GM12878 (cell line): ENCODE measurements around the gene PGLYRP4. TPM values are rescaled to one million over a fixed set of nuclear protein-coding genes. Genes with fewer than 3 reads are reported as not detected.

ENCODE experiments used
- ATAC-seq: fragments of 200-7000 bp; cut with Tn5 transposase; 3 replicates; pipeline ENCODE4 v1.9.1; 2020; ENCODE audit warnings: mild to moderate bottlenecking, moderate library complexity
- BruUV-seq: library from RNA; stranded (reverse); fragments of 400-500 nt; replicated peaks from 2 replicates; lab custom pipeline; 2021; lab: Mats Ljungman, UMichigan
- CTCF ChIA-PET: fragments of 300-600 bp; sonication (Branson Sonifier 250); formaldehyde crosslinking; extraction: SDS; loops from one replicate; lab custom pipeline; 2021; ENCODE audit warnings: inconsistent platforms; lab: Yijun Ruan, JAX
- POLR2A ChIA-PET: fragments of 350-600 bp; formaldehyde crosslinking; extraction: SDS; loops from one replicate; lab custom pipeline; 2021; ENCODE audit warnings: inconsistent platforms; lab: Charles Lee
- RAD21 ChIA-PET: fragments of 300-600 bp; sonication (Branson Sonifier 250); formaldehyde crosslinking; loops from one replicate; lab custom pipeline; 2023; ENCODE audit warnings: antibody characterized with exemption; ENCODE audit not compliant: unreplicated experiment; lab: Charles Lee
- SMC1A ChIA-PET: fragments of 300-600 bp; sonication (Branson Sonifier 250); formaldehyde crosslinking; loops from one replicate; lab custom pipeline; 2023; ENCODE audit not compliant: unreplicated experiment, uncharacterized antibody; lab: Charles Lee
- DNase-seq: peaks from one replicate; pipeline ENCODE4 v3.0.0-alpha.2; 2011; ENCODE audit warnings: low read depth, low spot score
- FAIRE-seq: peaks from 3 replicates; lab custom pipeline; 2011; peaks lifted over from hg19 to GRCh38; lab: Jason Lieb, UNC
- H2AFZ ChIP-seq: 2 replicates; pipeline ENCODE4 v1.6.0; 2011; ENCODE audit warnings: low read depth, low read length, control low read depth; ENCODE audit not compliant: control insufficient read depth
- H3K27ac ChIP-seq: 2 replicates; pipeline ENCODE4 v1.5.1; 2011; ENCODE audit warnings: control low read depth; ENCODE audit not compliant: control insufficient read depth, insufficient read depth
- H3K27me3 ChIP-seq, 2 experiments: replicated peaks in 1 of 2; 2 replicates each; pipeline versions ENCODE4 v1.6.0 to v1.6.1; 2011; ENCODE audit warnings: low read length in 1 of 2; ENCODE audit not compliant: control insufficient read depth in 2 of 2, insufficient read depth in 2 of 2
- H3K36me3 ChIP-seq, 2 experiments: 2 replicates each; pipeline ENCODE4 v1.5.1; 2011; ENCODE audit warnings: low read length in 1 of 2; ENCODE audit not compliant: control insufficient read depth in 2 of 2, insufficient read depth in 2 of 2
- H3K4me1 ChIP-seq: 2 replicates; pipeline ENCODE4 v1.6.1; 2011; ENCODE audit warnings: mild to moderate bottlenecking, low read length, moderate library complexity, mixed read lengths; ENCODE audit not compliant: control insufficient read depth, insufficient read depth
- H3K4me2 ChIP-seq: 2 replicates; pipeline ENCODE4 v1.6.0; 2011; ENCODE audit warnings: control low read depth; ENCODE audit not compliant: control insufficient read depth, insufficient read depth
- H3K4me3 ChIP-seq: fragments of 200-600 bp; sonication (generic); 2 replicates; pipeline ENCODE4 v1.5.1; 2016
- H3K79me2 ChIP-seq: 2 replicates; pipeline ENCODE4 v1.6.0; 2011; ENCODE audit warnings: low read length; ENCODE audit not compliant: control insufficient read depth, insufficient read depth
- H3K9ac ChIP-seq: 2 replicates; pipeline ENCODE4 v1.8.0; 2011; ENCODE audit warnings: low read length, control low read depth, mixed read lengths; ENCODE audit not compliant: control insufficient read depth, insufficient read depth
- H3K9me3 ChIP-seq: replicated peaks from 3 replicates; pipeline ENCODE4 v1.5.1; 2011; ENCODE audit warnings: mild to moderate bottlenecking, low read length; ENCODE audit not compliant: control insufficient read depth, insufficient read depth
- H4K20me1 ChIP-seq: 2 replicates; pipeline ENCODE4 v1.6.0; 2011; ENCODE audit not compliant: control insufficient read depth, insufficient read depth
- BACH1 ChIP-seq: fragments of 450-650 bp; IDR thresholded peaks from 2 replicates; pipeline ENCODE4 v1.6.1; 2017; ENCODE audit warnings: mild to moderate bottlenecking, borderline replicate concordance
- DPF2 ChIP-seq: fragments of 450-650 bp; IDR thresholded peaks from 2 replicates; pipeline ENCODE4 v1.6.1; 2017; ENCODE audit warnings: mild to moderate bottlenecking
- EED ChIP-seq: sonication (generic); IDR thresholded peaks from 2 replicates; pipeline ENCODE4 v1.6.1; 2016; ENCODE audit warnings: antibody characterized with exemption, low read depth
- EP300 ChIP-seq, 2 experiments: fragments of 150-350 bp in 1 of 2; IDR thresholded peaks; 2 replicates each; pipeline ENCODE4 v1.6.1; 2011 to 2012; ENCODE audit warnings: low read depth in 2 of 2, low read length in 2 of 2, borderline replicate concordance in 1 of 2, improper control_type of control experiment in 1 of 2, inconsistent platforms in 1 of 2; ENCODE audit not compliant: control insufficient read depth in 1 of 2
- FOXK2 ChIP-seq: fragments of 450-650 bp; IDR thresholded peaks from 2 replicates; pipeline ENCODE4 v1.6.1; 2017; ENCODE audit warnings: mild to moderate bottlenecking, moderate library complexity
- FOXM1 ChIP-seq: IDR thresholded peaks from 2 replicates; pipeline ENCODE4 v1.6.1; 2012; ENCODE audit warnings: low read depth, mild to moderate bottlenecking, inconsistent platforms, low read length, moderate library complexity
- GATAD2B ChIP-seq: fragments of 450-650 bp; conservative IDR thresholded peaks from 2 replicates; pipeline ENCODE4 v1.6.1; 2017; ENCODE audit warnings: low read depth, mild to moderate bottlenecking, moderate library complexity
- HDAC2 ChIP-seq: fragments of 200-600 bp; sonication (generic); IDR thresholded peaks from 2 replicates; pipeline ENCODE4 v1.6.1; 2017
- JUND ChIP-seq: IDR thresholded peaks from 2 replicates; pipeline ENCODE4 v1.6.1; 2012; ENCODE audit warnings: low read depth, mild to moderate bottlenecking, low read length, improper control_type of control experiment, moderate library complexity
- MEF2A ChIP-seq: IDR thresholded peaks from 2 replicates; pipeline ENCODE4 v1.6.1; 2011; ENCODE audit warnings: low read depth, mild to moderate bottlenecking, low read length, moderate library complexity; ENCODE audit not compliant: insufficient read depth
- MEF2B ChIP-seq: fragments of 450-650 bp; IDR thresholded peaks from 2 replicates; pipeline ENCODE4 v1.6.1; 2018; ENCODE audit warnings: mild to moderate bottlenecking, moderate library complexity; ENCODE audit not compliant: partially characterized antibody, poor library complexity, severe bottlenecking
- PBX3 ChIP-seq: IDR thresholded peaks from 2 replicates; pipeline ENCODE4 v1.6.1; 2011; ENCODE audit warnings: mild to moderate bottlenecking, low read depth, low read length, moderate library complexity; ENCODE audit not compliant: insufficient replicate concordance
- RBBP5 ChIP-seq: fragments of 200-600 bp; sonication (generic); conservative IDR thresholded peaks from 2 replicates; pipeline ENCODE4 v1.6.1; 2016
- RUNX3 ChIP-seq: IDR thresholded peaks from 2 replicates; pipeline ENCODE4 v1.6.1; 2012; ENCODE audit warnings: low read length, inconsistent platforms
- STAT1 ChIP-seq: fragments of 450-650 bp; conservative IDR thresholded peaks from 2 replicates; pipeline ENCODE4 v1.6.1; 2014; ENCODE audit warnings: antibody characterized with exemption, mild to moderate bottlenecking
- ZNF207 ChIP-seq: fragments of 450-650 bp; IDR thresholded peaks from 2 replicates; pipeline ENCODE4 v1.6.1; 2014; ENCODE audit warnings: antibody characterized with exemption, mild to moderate bottlenecking, borderline replicate concordance
- ZNF622 ChIP-seq: fragments of 450-650 bp; IDR thresholded peaks from 2 replicates; pipeline ENCODE4 v1.6.1; 2017; ENCODE audit warnings: mild to moderate bottlenecking, inconsistent platforms
- ZZZ3 ChIP-seq: IDR thresholded peaks from 2 replicates; pipeline ENCODE4 v1.6.1; 2011; ENCODE audit warnings: low read depth; ENCODE audit not compliant: control insufficient read depth, insufficient read length
- WGBS: methylation state at CpG from one replicate; pipeline ENCODE4 v1.1.6; 2016; ENCODE audit warnings: low lambda C conversion rate; ENCODE audit not compliant: insufficient replicate concordance, insufficient coverage; ENCODE audit errors: missing lambda C conversion rate; 5-methylcytosine and 5-hydroxymethylcytosine counted together
- in situ Hi-C: fragments of 300-500 bp; cut with MboI; formaldehyde crosslinking; loops from 9 replicates; pipeline ENCODE4 v1.14.3; 2018; ENCODE audit warnings: mixed read lengths
- intact Hi-C: fragments of 100-400 bp; cut with micrococcal nuclease; formaldehyde crosslinking; loops from one replicate; pipeline ENCODE4 v1.14.2; 2022; ENCODE audit not compliant: unreplicated experiment
- polyA plus RNA-seq, 11 experiments: library from polyadenylated mRNA; depleted of rRNA in 4 of 11; unstranded in 6 of 11; stranded (reverse) in 5 of 11; fragments of >200 nt; fragmentation: Nextera tagmentation in 4 of 11; fragmentation: Illumina TruSeq in 1 of 11; extraction: Ambion mirVana in 4 of 11; extraction: Trizol in 1 of 11; gene quantifications; 1 replicate in 1 of 11; 2 replicates in 10 of 11; pipeline versions ENCODE4 v1.2.1 to v1.2.3, GENCODE V29; 2011 to 2016; ENCODE audit warnings: inconsistent platforms in 2 of 11, missing spikeins in 2 of 11, low read depth in 1 of 11
- total RNA-seq, 4 experiments: library from RNA; depleted of rRNA in 3 of 4; stranded (reverse); fragments of >200 nt in 3 of 4; fragmentation: Illumina TruSeq in 1 of 4; extraction: Trizol in 1 of 4; gene quantifications; 2 replicates each; pipeline versions ENCODE4 v1.2.1 to v1.2.3, GENCODE V29; 2013 to 2021
- TF ChIP-seq, protein P1 (sequence below): fragments of 150-350 bp; IDR thresholded peaks from 2 replicates; pipeline ENCODE4 v1.6.1; 2014; ENCODE audit warnings: mild to moderate bottlenecking, low read depth, low read length

PGLYRP4 gene
- total and polyA plus RNA-seq, 10 of the 15 experiments (the other 5 are each of a cell fraction or from before 2014, with no cell fraction given) = 0.22 to 3.0 (median 0.44) TPM

GRCh38 chr1:153366261-153366660, 17.6 kb upstream of the PGLYRP4 start:
- FAIRE-seq = no peak
- 7% methylated on average over 6 of the region's 6 CpGs for WGBS
- TF ChIP-seq MEF2A (no peak), JUND (no peak), DPF2 (no peak), FOXK2 (no peak), ZNF207 (no peak), HDAC2 (no peak), BACH1 (no peak)
- no peak for ATAC-seq
- Histone ChIP-seq H3K9me3 (no peaks in the 10 kb centered on the region), H2AFZ (no peak overlapping the region), H3K4me1 (no peaks in the 10 kb centered on the region), H3K27ac (no peak overlapping the region), H3K4me2 (no peak overlapping the region), H3K79me2 (no peaks in the 10 kb centered on the region), H3K36me3 (no peaks in the 10 kb centered on the region), H3K4me3 (no peak overlapping the region), H4K20me1 (no peaks in the 10 kb centered on the region), H3K9ac (no peak overlapping the region), H3K27me3 (no peaks in the 10 kb centered on the region)
- POLR2A ChIA-PET = no interaction called here
- CTCF ChIA-PET = no interaction called here
- RAD21 ChIA-PET = no interaction called here
- SMC1A ChIA-PET = no interaction called here
- no TSS peak for BruUV-seq
- intact Hi-C loops (no loop called here), in situ Hi-C loops (no loop called here)
- no peak for DNase-seq

DNA sequence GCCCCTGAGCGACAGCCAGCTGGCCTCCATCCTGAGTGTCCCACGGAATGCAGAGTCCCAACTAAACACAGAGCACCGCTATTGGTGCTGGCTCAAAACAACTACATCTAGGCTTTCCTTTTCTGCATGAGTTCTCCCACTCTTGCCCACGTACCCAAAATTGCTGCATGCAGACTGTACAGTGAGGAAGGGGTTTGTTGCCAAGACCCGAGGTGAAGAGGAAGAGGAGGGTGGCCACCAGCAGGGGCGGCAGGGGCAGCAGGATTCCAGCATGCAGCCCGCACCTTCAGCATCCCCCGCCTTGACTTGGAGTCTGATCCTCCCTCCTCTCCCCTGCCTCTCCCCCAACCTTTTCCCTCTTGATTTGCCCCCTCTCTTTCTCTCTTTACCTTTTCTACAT, 17.1 kb upstream of the PGLYRP4 start:
- intact Hi-C loops = no loop called here
- no peak overlapping the region for H3K27ac ChIP-seq
- in situ Hi-C loops = no loop called here
- H3K4me3 ChIP-seq = no peak overlapping the region
- no peaks in the 10 kb centered on the region for H3K36me3 ChIP-seq
- WGBS = 35% methylated on average over 8 of the region's 8 CpGs
- BruUV-seq = no TSS peak
- POLR2A ChIA-PET = no interaction called here
- SMC1A ChIA-PET = no interaction called here
- FAIRE-seq (no peak), DNase-seq (no peak), ATAC-seq (no peak)
- no peaks in the 10 kb centered on the region for H3K79me2 ChIP-seq
- H3K4me1 ChIP-seq = no peaks in the 10 kb centered on the region
- RAD21 ChIA-PET = no interaction called here
- CTCF ChIA-PET = interaction anchor here (1.2 kb wide), 1 partner anchor 12 kb away, joined by 3 read pairs; no protein-coding TSS in a partner anchor
- H3K9ac ChIP-seq = no peak overlapping the region
- H3K9me3 ChIP-seq = no peaks in the 10 kb centered on the region
- no peak overlapping the region for H2AFZ ChIP-seq
- no peak overlapping the region for H3K4me2 ChIP-seq
- H3K27me3 ChIP-seq = no peaks in the 10 kb centered on the region
- H4K20me1 ChIP-seq = no peaks in the 10 kb centered on the region
- TF ChIP-seq RBBP5 (no peak), PBX3 (no peak), MEF2B (no peak), EED (no peak), EP300 (IDR thresholded peaks at IDR 0.05; ENCODE audit: borderline replicate concordance in 1 of 2, control insufficient read depth in 1 of 2, low read depth in 2 of 2, low read length in 2 of 2) (no peak), ZZZ3 (no peak), STAT1 (no peak), FOXM1 (no peak), RUNX3 (no peak), GATAD2B (no peak), ZNF622 (no peak)
- TF ChIP-seq, protein P1, sequence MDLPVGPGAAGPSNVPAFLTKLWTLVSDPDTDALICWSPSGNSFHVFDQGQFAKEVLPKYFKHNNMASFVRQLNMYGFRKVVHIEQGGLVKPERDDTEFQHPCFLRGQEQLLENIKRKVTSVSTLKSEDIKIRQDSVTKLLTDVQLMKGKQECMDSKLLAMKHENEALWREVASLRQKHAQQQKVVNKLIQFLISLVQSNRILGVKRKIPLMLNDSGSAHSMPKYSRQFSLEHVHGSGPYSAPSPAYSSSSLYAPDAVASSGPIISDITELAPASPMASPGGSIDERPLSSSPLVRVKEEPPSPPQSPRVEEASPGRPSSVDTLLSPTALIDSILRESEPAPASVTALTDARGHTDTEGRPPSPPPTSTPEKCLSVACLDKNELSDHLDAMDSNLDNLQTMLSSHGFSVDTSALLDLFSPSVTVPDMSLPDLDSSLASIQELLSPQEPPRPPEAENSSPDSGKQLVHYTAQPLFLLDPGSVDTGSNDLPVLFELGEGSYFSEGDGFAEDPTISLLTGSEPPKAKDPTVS = no peak
